Right lobe of liver (tissue), 6 donors: ENCODE results near the gene PPP1R12B. TPM values are rescaled to one million over a fixed set of nuclear protein-coding genes. Genes with fewer than 3 reads are reported as not detected.

Source experiments
- ATAC-seq, 4 donors: fragments of 200-7000 bp; cut with Tn5 transposase; one replicate each; pipeline ENCODE4 v1.9.1; 2020; ENCODE audit warnings: mild to moderate bottlenecking in 4 of 4, moderate library complexity in 4 of 4
- DNase-seq, 3 donors: peaks; one replicate each; pipeline ENCODE4 v3.0.0-alpha.2; 2020
- H3K27ac ChIP-seq, 3 donors: fragments of 200-600 bp; one replicate each; pipeline ENCODE4 v1.8.0; 2022
- H3K27me3 ChIP-seq, 2 donors: fragments of 200-600 bp; one replicate each; pipeline ENCODE4 v1.8.0; 2022
- H3K36me3 ChIP-seq, 4 donors: fragments of 200-600 bp; sonication (generic) in 1 of 4; one replicate each; pipeline versions ENCODE4 v1.5.1 to v1.8.0; 2017 to 2022; ENCODE audit warnings: control low read depth in 1 of 4
- H3K4me1 ChIP-seq, 4 donors: fragments of 200-600 bp; sonication (generic) in 1 of 4; one replicate each; pipeline versions ENCODE4 v1.5.1 to v1.8.0; 2017 to 2022; ENCODE audit warnings: control low read depth in 1 of 4
- H3K4me3 ChIP-seq, 3 donors: fragments of 200-600 bp; one replicate each; pipeline ENCODE4 v1.8.0; 2022
- H3K9me3 ChIP-seq, 4 donors: fragments of 200-600 bp; sonication (generic) in 1 of 4; one replicate each; pipeline versions ENCODE4 v1.5.1 to v1.8.0; 2017 to 2022; ENCODE audit warnings: control low read depth in 1 of 4
- POLR2A ChIP-seq: fragments of 450-650 bp; IDR thresholded peaks from one replicate; pipeline ENCODE4 v1.6.1; 2017; ENCODE audit warnings: antibody characterized with exemption, mild to moderate bottlenecking
- WGBS: methylation state at CpG from one replicate; pipeline ENCODE4 v1.1.6; 2018; ENCODE audit warnings: low coverage, low lambda C conversion rate; ENCODE audit not compliant: insufficient coverage; ENCODE audit errors: missing lambda C conversion rate; 5-methylcytosine and 5-hydroxymethylcytosine counted together
- intact Hi-C, 2 donors: fragments of 100-400 bp; cut with DNase I; formaldehyde crosslinking; loops; one replicate each; pipeline versions ENCODE4 v1.11.2 to v1.14.1; 2022
- total RNA-seq, 6 experiments: library from RNA; depleted of rRNA in 2 of 6; stranded (reverse); fragments of >200 nt in 2 of 6; fragmentation: NEBNext Ultra II Directional in 3 of 6; extraction: Animal tissue kit (Norgen Biotek cat#: 25700) in 3 of 6; gene quantifications; one replicate each; pipeline versions ENCODE4 v1.1.0 to v1.2.4, GENCODE V29; 2016 to 2023
- TF ChIP-seq, protein P1 (sequence below), 4 donors: fragments of 200-600 bp in 3 of 4; fragments of 450-650 bp in 1 of 4; IDR thresholded peaks; one replicate each; pipeline versions ENCODE4 v1.5.1 to v1.8.0; 2016 to 2022; ENCODE audit warnings: antibody characterized with exemption in 4 of 4, mild to moderate bottlenecking in 2 of 4
- donor health status: DM: no; HTN: yes; CAD: no.
- donor health status: DM: no; HTN: no; CAD: no.
- donor health status: DM: no; HTN: no; CAD: no.
- donor health status: DM: no; HTN: yes; CAD: no.
- donor health status: DM: no; HTN: yes; CAD: no.

PPP1R12B gene
- total RNA-seq, 6 experiments from 2014 or later: 13.7 to 22.2 (median 16.6) TPM

GRCh38 chr1:202306535-202307345, 41.8 kb upstream of the PPP1R12B start:
- Histone ChIP-seq H3K36me3 (no peaks in the 10 kb centered on the region), H3K27me3 (no peaks in the 10 kb centered on the region), H3K9me3 (no peaks in the 10 kb centered on the region), H3K27ac (no peak overlapping the region), H3K4me1 (no peaks in the 10 kb centered on the region), H3K4me3 (no peak overlapping the region)
- TF ChIP-seq, protein P1, sequence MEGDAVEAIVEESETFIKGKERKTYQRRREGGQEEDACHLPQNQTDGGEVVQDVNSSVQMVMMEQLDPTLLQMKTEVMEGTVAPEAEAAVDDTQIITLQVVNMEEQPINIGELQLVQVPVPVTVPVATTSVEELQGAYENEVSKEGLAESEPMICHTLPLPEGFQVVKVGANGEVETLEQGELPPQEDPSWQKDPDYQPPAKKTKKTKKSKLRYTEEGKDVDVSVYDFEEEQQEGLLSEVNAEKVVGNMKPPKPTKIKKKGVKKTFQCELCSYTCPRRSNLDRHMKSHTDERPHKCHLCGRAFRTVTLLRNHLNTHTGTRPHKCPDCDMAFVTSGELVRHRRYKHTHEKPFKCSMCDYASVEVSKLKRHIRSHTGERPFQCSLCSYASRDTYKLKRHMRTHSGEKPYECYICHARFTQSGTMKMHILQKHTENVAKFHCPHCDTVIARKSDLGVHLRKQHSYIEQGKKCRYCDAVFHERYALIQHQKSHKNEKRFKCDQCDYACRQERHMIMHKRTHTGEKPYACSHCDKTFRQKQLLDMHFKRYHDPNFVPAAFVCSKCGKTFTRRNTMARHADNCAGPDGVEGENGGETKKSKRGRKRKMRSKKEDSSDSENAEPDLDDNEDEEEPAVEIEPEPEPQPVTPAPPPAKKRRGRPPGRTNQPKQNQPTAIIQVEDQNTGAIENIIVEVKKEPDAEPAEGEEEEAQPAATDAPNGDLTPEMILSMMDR (IDR thresholded peaks at IDR 0.05): no peak
- no peak for TF ChIP-seq POLR2A
- 100% methylated on average over 1 of the region's 9 CpGs for WGBS
- intact Hi-C loops: no loop called here
- ATAC-seq (no peak), DNase-seq (no peak)

GRCh38 chr1:202310071-202310725, 38.3 kb upstream of the PPP1R12B start:
- no peaks in the 10 kb centered on the region for H3K9me3 ChIP-seq
- no peaks in the 10 kb centered on the region for H3K4me1 ChIP-seq
- H3K27me3 ChIP-seq: no peaks in the 10 kb centered on the region
- intact Hi-C loops: loop anchor here in 1 of 2 donors (5.0 kb wide), 1 partner anchor 123 kb away; no protein-coding TSS in a partner anchor
- H3K27ac ChIP-seq: no peak overlapping the region
- no peak overlapping the region for H3K4me3 ChIP-seq
- H3K36me3 ChIP-seq: no peaks in the 10 kb centered on the region
- TF ChIP-seq, protein P1 (IDR thresholded peaks at IDR 0.05): no peak
- TF ChIP-seq POLR2A: no peak
- ATAC-seq (no peak), DNase-seq (no peak)

DNA sequence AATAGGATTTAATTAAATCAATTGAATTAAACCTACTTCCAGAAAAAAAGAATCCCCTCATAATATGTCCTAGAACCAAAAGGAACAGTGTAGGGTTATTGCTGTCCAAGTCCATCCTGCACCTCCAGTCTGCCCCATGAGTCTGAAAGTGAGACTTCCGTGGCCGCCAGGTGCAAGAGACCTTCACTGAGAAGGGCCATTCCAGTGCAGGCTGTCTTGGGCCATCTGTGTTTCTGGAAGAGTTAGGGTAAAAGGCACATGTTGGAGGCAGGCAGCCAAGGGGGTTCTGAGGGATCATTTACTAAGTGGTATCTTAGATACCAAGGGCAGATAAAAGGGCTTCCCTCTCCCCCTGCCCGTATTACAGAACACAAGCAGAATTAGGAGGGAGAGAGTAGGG, 37.8 kb upstream of the PPP1R12B start:
- ATAC-seq: no peak

DNA sequence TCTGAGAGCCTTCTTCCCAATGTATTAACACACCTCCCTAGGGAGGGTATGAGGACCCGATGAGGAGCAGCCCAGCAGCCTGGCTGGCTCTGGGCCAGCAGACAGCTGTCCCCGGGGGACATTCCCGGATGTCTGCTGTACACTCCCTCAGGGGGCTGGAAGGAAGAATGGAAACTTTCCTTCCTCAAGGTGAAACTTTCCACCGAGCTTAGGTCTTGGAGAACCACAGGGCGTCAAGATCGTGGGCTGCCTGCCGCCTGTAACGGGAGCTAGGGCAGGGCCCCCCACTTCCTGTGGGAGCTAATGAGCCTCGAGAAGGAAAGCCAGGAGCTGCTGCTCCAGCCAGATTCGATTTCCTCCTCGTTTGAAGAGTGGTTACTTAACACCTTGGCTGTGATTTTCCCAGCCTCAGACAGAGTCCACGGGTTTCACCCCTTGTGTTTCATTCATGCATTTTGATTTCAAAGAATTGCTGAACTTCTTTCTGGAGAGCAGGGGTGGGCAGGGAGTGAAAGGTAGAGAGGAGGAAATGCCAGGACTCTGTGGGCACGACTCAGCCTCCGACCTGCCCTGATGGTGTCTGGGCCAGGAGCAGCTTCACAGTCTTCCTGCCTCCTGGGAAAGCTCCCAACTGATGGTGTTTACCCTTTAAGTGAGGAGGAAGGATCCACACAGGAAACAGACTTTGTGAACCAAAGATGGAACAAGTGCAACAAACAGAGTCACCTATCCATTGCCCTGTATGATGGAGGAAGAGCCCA, 36.4 kb upstream of the PPP1R12B start:
- 5% methylated on average over 5 of the region's 14 CpGs for WGBS
- DNase-seq (no peak), ATAC-seq (no peak)

More for the DNA sequence above, 37.8 kb upstream of the PPP1R12B start:
- H3K27me3 ChIP-seq: no peaks in the 10 kb centered on the region
- TF ChIP-seq, protein P1 (IDR thresholded peaks at IDR 0.05): no peak
- no peak for TF ChIP-seq POLR2A
- no peaks in the 10 kb centered on the region for H3K9me3 ChIP-seq
- H3K36me3 ChIP-seq: no peaks in the 10 kb centered on the region
- 86% methylated on average over 3 of the region's 3 CpGs for WGBS
- no peak overlapping the region for H3K27ac ChIP-seq
- H3K4me1 ChIP-seq: no peaks in the 10 kb centered on the region
- intact Hi-C loops: loop anchor here in 1 of 2 donors (5.0 kb wide), 1 partner anchor 123 kb away; no protein-coding TSS in a partner anchor
- no peak overlapping the region for H3K4me3 ChIP-seq
- DNase-seq: no peak

More for the DNA sequence above, 36.4 kb upstream of the PPP1R12B start:
- H3K36me3 ChIP-seq: no peaks in the 10 kb centered on the region
- H3K27ac ChIP-seq: no peak overlapping the region
- H3K4me1 ChIP-seq: no peaks in the 10 kb centered on the region
- no peaks in the 10 kb centered on the region for H3K27me3 ChIP-seq
- no peaks in the 10 kb centered on the region for H3K9me3 ChIP-seq
- no peak overlapping the region for H3K4me3 ChIP-seq
- TF ChIP-seq, protein P1 (IDR thresholded peaks at IDR 0.05): no peak
- TF ChIP-seq POLR2A: no peak
- intact Hi-C loops: loop anchor here in 1 of 2 donors (5.0 kb wide), 1 partner anchor 125 kb away; no protein-coding TSS in a partner anchor
